ENCODE data around the gene IRF4.

GRCh38 chr6:422433-423054 is 31.0 kb downstream of the IRF4 start:
- no peak for TF ChIP-seq CTCF (IDR thresholded peaks at IDR 0.05; ENCODE audit: insufficient read depth, low read length, poor library complexity, severe bottlenecking)
- no peak for TF ChIP-seq EZH2phosphoT487 (conservative IDR thresholded peaks at IDR 0.05; ENCODE audit: low read length)
